PC-9 (cell line): ENCODE measurements around the gene AP4B1. TPM values are rescaled to one million over a fixed set of nuclear protein-coding genes. Genes with fewer than 3 reads are reported as not detected.

Source experiments
- BruUV-seq: library from RNA; stranded (reverse); fragments of 400-500 nt; replicated peaks from 2 replicates; lab custom pipeline; 2021; lab: Mats Ljungman, UMichigan
- CTCF ChIA-PET: fragments of 300-600 bp; sonication (Branson Sonifier 250); formaldehyde crosslinking; loops from one replicate; lab custom pipeline; 2022; ENCODE audit warnings: antibody characterized with exemption; lab: Charles Lee
- POLR2A ChIA-PET: fragments of 300-600 bp; sonication (Branson Sonifier 250); formaldehyde crosslinking; loops from one replicate; lab custom pipeline; 2022; ENCODE audit warnings: antibody characterized with exemption; ENCODE audit not compliant: unreplicated experiment; lab: Charles Lee
- DNase-seq, 2 experiments: peaks; one replicate each; pipeline versions ENCODE4 v3.0.0 to v3.0.0-alpha.2; 2015 to 2022; ENCODE audit warnings: mixed read lengths in 1 of 2
- H2AFZ ChIP-seq: fragments of 200-600 bp; sonication (generic); 2 replicates; pipeline ENCODE4 v1.8.1; 2017; ENCODE audit warnings: antibody characterized with exemption
- H3F3A ChIP-seq: fragments of 200-600 bp; sonication (generic); 2 replicates; pipeline ENCODE4 v1.8.1; 2017; ENCODE audit warnings: antibody characterized with exemption, mild to moderate bottlenecking, low read depth; ENCODE audit not compliant: insufficient read depth
- H3K27ac ChIP-seq: fragments of 200-600 bp; sonication (generic); 2 replicates; pipeline ENCODE4 v1.6.1; 2016; ENCODE audit warnings: mixed run types
- H3K27me3 ChIP-seq: fragments of 200-600 bp; sonication (generic); 2 replicates; pipeline ENCODE4 v1.6.1; 2016; ENCODE audit warnings: low read depth, mixed run types; ENCODE audit not compliant: insufficient read depth
- H3K36me3 ChIP-seq: fragments of 200-600 bp; sonication (generic); 2 replicates; pipeline ENCODE4 v1.6.1; 2016; ENCODE audit warnings: low read depth, mixed run types
- H3K4me1 ChIP-seq: fragments of 200-600 bp; sonication (generic); replicated peaks from 2 replicates; pipeline ENCODE4 v1.6.1; 2016; ENCODE audit warnings: mixed run types; ENCODE audit not compliant: insufficient read depth
- H3K4me2 ChIP-seq: fragments of 200-600 bp; sonication (generic); 2 replicates; pipeline ENCODE4 v1.6.1; 2017; ENCODE audit warnings: mixed run types
- H3K4me3 ChIP-seq: fragments of 200-600 bp; sonication (generic); 2 replicates; pipeline ENCODE4 v1.6.1; 2016; ENCODE audit warnings: mixed run types
- H3K79me2 ChIP-seq: fragments of 200-600 bp; sonication (generic); 2 replicates; pipeline ENCODE4 v1.6.1; 2017; ENCODE audit warnings: low read depth, mixed run types
- H3K9me2 ChIP-seq: fragments of 200-600 bp; sonication (generic); 2 replicates; pipeline ENCODE4 v1.8.1; 2017; ENCODE audit warnings: mild to moderate bottlenecking; ENCODE audit not compliant: insufficient read depth
- H3K9me3 ChIP-seq: fragments of 200-600 bp; sonication (generic); 2 replicates; pipeline ENCODE4 v1.8.1; 2016; ENCODE audit warnings: low read depth; ENCODE audit not compliant: insufficient read depth
- H4K20me1 ChIP-seq: fragments of 200-600 bp; sonication (generic); 2 replicates; pipeline ENCODE4 v1.8.1; 2017; ENCODE audit not compliant: insufficient read depth
- EZH2 ChIP-seq: fragments of 200-600 bp; sonication (generic); IDR thresholded peaks from 2 replicates; pipeline ENCODE4 v1.8.0; 2017; ENCODE audit warnings: antibody characterized with exemption, low read depth
- intact Hi-C: fragments of 100-400 bp; cut with micrococcal nuclease; formaldehyde crosslinking; loops from one replicate; pipeline ENCODE4 v1.10.0; 2022; ENCODE audit not compliant: unreplicated experiment
- total RNA-seq: library from RNA; stranded (reverse); gene quantifications from 2 replicates; pipeline ENCODE4 v1.2.3, GENCODE V29; 2021
- TF ChIP-seq, protein P1 (sequence below): fragments of 200-600 bp; sonication (generic); conservative IDR thresholded peaks from 2 replicates; pipeline ENCODE4 v1.6.1; 2017; ENCODE audit warnings: mixed run types, antibody characterized with exemption, mild to moderate bottlenecking, moderate library complexity

Gene AP4B1
- total RNA-seq, 1 experiment from 2014 or later: 11.7 TPM

DNA sequence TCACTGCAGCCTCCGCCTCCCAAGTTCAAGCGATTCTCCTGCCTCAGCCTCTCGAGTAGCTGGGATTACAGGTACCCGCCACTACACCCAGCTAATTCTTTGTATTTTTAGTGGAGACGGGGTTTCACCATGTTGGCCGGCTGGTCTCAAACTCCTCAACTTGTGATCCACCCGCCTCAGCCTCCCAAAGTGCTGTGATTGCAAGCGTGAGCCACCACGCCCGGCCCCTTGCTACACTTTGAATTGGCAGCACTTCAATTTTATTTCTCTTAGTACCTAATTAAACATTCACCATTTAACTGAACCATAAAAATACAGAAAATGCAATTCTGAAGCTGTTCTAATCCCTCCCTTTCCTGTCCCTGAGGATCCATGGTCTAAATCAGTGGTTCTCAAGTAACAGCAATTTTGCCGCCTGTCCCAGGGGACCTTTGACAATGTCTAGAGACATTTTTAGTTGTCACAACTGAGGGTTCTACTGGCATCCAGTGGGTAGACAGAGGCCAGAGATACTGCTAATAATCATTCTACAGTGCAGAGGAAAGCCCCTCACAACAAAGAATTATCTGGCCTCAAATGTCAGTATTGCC is 12.9 kb downstream of the AP4B1 start:
- DNase-seq: no peak
- no peaks in the 10 kb centered on the region for H3K4me1 ChIP-seq
- 0 out of 2 replicates have a peak, but pooled peaks cover 5% of the 10 kb centered on the region for H3F3A ChIP-seq
- no peaks in the 10 kb centered on the region for H3K9me2 ChIP-seq
- intact Hi-C loops: no loop called here
- no TSS peak for BruUV-seq
- H4K20me1 ChIP-seq: no peaks in the 10 kb centered on the region
- no peak overlapping the region for H3K27ac ChIP-seq
- TF ChIP-seq, protein P1, sequence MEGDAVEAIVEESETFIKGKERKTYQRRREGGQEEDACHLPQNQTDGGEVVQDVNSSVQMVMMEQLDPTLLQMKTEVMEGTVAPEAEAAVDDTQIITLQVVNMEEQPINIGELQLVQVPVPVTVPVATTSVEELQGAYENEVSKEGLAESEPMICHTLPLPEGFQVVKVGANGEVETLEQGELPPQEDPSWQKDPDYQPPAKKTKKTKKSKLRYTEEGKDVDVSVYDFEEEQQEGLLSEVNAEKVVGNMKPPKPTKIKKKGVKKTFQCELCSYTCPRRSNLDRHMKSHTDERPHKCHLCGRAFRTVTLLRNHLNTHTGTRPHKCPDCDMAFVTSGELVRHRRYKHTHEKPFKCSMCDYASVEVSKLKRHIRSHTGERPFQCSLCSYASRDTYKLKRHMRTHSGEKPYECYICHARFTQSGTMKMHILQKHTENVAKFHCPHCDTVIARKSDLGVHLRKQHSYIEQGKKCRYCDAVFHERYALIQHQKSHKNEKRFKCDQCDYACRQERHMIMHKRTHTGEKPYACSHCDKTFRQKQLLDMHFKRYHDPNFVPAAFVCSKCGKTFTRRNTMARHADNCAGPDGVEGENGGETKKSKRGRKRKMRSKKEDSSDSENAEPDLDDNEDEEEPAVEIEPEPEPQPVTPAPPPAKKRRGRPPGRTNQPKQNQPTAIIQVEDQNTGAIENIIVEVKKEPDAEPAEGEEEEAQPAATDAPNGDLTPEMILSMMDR: no peak
- no peak for TF ChIP-seq EZH2
- no peaks in the 10 kb centered on the region for H3K9me3 ChIP-seq
- ChIA-PET CTCF (no interaction called here), POLR2A (no interaction called here)
- H3K4me3 ChIP-seq: no peak overlapping the region
- no peak overlapping the region for H2AFZ ChIP-seq
- H3K27me3 ChIP-seq: no peaks in the 10 kb centered on the region
- H3K79me2 ChIP-seq: no peaks in the 10 kb centered on the region
- H3K4me2 ChIP-seq: no peak overlapping the region
- H3K36me3 ChIP-seq: no peaks in the 10 kb centered on the region; the same call in 1 of the 2 replicates

DNA sequence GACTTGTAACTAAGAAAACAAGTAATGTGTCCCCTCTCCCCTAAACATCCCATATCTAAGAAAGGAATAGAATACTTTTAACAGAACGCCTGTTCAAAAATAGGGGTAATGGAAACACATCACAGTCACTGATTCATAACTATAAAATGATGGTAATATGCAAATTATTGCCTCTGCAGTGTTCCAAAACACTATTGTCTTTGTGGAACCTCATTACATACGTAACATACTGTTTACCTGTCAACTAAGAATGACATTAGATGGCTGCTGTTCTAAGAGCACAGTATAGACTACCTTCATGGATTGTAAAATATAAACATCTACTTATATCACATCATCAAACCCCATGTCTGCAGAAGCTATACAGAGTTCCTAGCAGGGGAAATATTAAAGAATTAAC is 13.8 kb downstream of the AP4B1 start:
- H3K4me2 ChIP-seq: no peak overlapping the region
- no peaks in the 10 kb centered on the region for H3K9me2 ChIP-seq
- H3F3A ChIP-seq: 0 out of 2 replicates have a peak, but pooled peaks cover 5% of the 10 kb centered on the region
- no TSS peak for BruUV-seq
- H3K36me3 ChIP-seq: no peaks in the 10 kb centered on the region
- H3K27ac ChIP-seq: no peak overlapping the region
- ChIA-PET CTCF (no interaction called here), POLR2A (no interaction called here)
- H3K27me3 ChIP-seq: no peaks in the 10 kb centered on the region
- TF ChIP-seq, protein P1: no peak
- TF ChIP-seq EZH2: no peak
- no peak overlapping the region for H3K4me3 ChIP-seq
- intact Hi-C loops: no loop called here
- H3K4me1 ChIP-seq: no peaks in the 10 kb centered on the region
- H4K20me1 ChIP-seq: no peaks in the 10 kb centered on the region
- H2AFZ ChIP-seq: no peak overlapping the region
- H3K79me2 ChIP-seq: no peaks in the 10 kb centered on the region
- no peaks in the 10 kb centered on the region for H3K9me3 ChIP-seq
- DNase-seq: no peak

DNA sequence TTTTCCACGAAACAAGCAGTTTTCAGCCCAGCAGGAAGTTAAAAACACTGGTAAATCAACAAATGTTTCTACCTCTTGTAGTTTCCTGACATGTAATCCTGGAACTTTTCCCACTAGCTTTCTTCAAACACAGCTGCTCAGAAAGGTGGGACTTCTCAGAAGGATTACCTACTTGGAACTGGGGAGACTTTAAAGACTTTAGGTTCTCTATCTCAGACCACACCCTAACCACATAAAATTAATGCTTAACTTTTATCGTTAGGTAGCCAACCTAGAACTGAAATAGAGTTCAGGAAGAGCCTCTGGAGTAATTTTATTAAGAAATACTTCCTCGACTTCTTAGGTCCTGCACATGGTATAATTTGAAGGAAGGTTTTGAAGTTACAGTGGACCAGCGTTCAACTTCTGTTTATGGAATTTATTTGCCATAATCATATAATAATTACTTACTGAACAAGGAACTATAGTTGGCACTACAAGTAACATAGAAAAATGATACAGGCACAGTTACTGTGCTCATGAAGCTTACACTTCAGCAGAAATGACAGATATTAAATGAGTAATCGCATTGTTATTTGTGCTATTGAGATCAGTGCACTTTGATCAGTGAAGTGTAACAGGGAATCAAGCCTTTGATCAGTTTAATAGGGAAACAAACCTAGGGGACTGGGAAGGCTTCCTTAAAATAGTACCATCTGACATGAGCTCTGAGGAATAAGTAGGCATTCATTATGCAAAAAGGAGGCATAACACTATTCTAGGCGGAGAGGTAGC is 17.0 kb downstream of the AP4B1 start, which contains the start of gene BCL2L15:
Gene BCL2L15 (minus strand): TSS at position 180 of the 774 bp plus-strand sequence. CDS start 206 bp downstream, outside the sequence.
- Histone ChIP-seq H3K36me3 (no peaks in the 10 kb centered on the region), H3K4me1 (no peaks in the 10 kb centered on the region), H3K9me3 (no peaks in the 10 kb centered on the region), H3K27ac (no peak within 1 kb of the TSS), H3K4me3 (no peak within 1 kb of the TSS), H4K20me1 (no peaks in the 10 kb centered on the region), H2AFZ (0 out of 2 replicates have a peak within 1 kb of the TSS, but pooled peaks have one; percentile 1), H3K79me2 (no peaks in the 10 kb centered on the region), H3K9me2 (no peaks in the 10 kb centered on the region), H3K4me2 (no peak within 1 kb of the TSS), H3F3A (no peaks in the 10 kb centered on the region), H3K27me3 (no peaks in the 10 kb centered on the region)
- no peak for TF ChIP-seq EZH2
- TF ChIP-seq, protein P1: no peak
- ChIA-PET POLR2A (no interaction called here), CTCF (no interaction called here)
- BruUV-seq: no TSS peak
- DNase-seq: peak in 1 of 2 experiments; percentile 62
- intact Hi-C loops: no loop called here
